COLO829 (cell line): ENCODE data around the gene WARS2.

ENCODE experiments used
- DNase-seq: peaks from one replicate; pipeline ENCODE4 v3.0.0; 2012; ENCODE audit warnings: low spot score

Gene WARS2

GRCh38 chr1:119015547-119015946, 124.9 kb downstream of the WARS2 start:
- no peak for DNase-seq

DNA sequence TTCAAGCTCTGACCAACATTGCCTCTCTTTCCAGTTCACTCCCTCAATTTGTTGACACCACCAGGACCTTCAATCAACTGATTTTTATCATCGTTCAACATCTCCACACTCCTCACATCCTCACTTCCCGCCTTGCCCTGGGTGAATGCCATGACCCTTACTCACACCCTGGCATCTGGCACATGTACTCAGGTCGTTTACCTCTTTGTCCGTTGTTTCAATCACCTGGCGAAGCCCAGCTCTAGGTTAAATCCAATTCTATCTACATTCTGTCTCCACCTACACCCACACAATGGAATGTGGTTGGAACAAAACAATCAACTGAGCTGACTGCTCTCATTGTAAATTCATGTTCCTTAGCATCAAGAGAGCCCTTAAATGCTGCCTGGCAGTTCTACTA, 128.1 kb downstream of the WARS2 start:
- no peak for DNase-seq

DNA sequence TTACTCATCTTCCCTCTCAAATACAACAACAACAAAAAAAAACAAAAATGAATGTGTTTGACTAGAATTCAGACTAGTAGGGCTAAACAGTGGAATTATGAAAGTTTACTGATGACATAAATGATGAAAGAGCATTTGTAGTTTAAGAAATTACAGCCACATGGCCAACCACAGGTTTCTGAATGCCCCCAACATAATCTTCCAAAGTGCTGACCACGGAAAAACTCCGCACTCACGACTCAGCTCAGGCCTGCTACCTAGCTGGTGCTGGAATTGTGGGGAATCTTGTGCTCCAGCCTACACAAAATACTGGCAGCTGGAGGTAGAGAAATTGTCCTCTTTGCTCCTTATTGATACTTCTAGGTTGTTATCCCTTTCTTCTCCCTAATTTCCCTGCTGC, 128.7 kb downstream of the WARS2 start:
- DNase-seq, result no peak

DNA sequence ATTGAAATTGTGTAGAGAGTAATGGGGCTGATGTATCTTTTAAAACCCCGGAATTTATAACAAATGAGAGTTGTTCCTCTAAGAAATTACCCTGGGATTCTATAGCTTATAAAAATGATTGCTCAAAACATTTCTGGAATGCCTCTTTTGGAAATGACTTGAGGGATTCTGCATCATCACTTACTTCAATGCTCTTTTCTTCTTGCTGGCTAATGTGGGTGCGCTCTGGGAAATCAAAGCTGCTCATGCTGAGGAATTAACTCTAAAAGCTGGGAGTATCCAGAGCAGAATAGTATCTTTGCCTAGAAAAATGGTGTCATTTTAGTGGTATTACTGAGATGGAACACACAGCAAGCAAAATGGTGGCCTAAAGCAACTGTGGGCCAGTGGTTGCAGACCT, 129.3 kb downstream of the WARS2 start:
- no peak for DNase-seq

GRCh38 chr1:119010201-119010600, 130.3 kb downstream of the WARS2 start:
- no peak for DNase-seq

- no peak for DNase-seq
These were observed 131.2 kb downstream of the WARS2 start for GRCh38 chr1:119009312-119009655.

DNA sequence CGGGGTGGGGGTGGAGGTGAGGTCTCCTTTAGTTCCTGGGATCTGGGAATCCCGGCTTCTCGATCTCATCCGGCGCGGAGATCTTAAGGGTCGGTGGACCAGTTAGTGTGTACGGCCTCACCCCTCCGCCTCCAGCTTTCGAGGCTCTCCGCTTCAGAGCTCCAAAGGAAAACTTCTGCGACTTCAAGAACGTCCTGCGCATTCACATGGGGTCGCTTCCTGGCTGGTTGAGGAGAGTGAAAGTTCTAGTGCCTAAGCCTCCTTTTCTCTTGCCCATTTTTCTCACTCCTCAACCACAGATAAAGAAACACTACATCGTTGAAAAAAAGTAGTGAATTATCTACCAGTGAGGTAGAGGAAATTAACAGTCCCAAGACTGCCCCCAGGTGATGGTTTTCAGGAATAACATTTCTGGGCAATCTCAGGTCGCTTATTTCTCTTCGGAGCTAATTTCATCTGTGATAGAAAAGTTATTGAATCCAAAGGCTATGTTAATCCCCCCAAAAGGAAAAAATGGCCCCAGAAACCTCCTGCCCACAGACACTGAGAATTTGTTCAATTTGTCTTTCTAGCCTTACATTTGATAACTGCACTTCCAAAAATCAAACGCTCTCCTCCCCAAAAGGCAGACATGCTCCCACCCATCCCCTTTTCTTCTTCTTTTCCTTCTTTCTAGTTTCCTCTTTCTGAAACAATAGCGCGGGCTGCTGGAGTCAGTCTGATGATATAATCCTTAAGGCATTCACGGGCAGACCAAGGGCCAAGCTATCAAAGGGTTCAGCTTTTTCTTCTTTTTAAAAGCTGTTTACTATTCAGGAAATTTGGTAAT, 131.8 kb downstream of the WARS2 start:
- peak; percentile 14 for DNase-seq

GRCh38 chr1:119007670-119008482, 132.6 kb downstream of the WARS2 start:
- DNase-seq, result no peak

- no peak for DNase-seq
These were observed 133.1 kb downstream of the WARS2 start for GRCh38 chr1:119007339-119007669.

- no peak for DNase-seq
These were observed 133.8 kb downstream of the WARS2 start for GRCh38 chr1:119006406-119007279.

DNA sequence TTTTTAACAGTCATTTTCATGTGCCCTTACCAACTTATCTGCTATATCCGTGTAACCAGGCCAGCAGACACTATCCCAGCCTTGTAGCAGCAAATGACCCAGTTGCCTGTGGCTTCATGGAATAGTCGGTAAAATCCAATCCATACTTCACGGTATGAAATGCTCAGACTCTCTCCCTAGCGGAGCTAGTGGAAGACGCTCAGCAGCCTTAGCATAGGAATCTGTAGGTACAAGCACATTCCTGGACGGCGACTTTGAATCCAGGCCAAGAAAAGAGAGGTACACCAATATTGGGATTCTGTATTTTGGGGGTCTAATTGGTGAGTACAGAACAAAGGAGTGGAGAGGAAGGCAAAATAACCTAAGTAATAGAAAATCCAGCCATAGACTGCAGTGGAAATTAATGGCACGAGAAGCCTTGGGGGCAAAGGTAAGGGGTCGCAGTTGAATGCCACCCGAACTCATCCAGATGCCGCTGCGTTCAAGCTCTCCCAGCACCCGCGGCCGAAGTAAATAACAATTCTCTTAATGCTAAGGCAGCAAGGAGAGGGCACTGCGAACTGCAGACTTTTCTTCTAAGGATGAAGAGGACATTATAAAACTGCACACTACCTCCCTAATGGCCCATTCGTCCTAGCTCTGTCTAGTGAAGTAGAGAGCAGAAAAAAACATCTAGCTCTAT, 134.6 kb downstream of the WARS2 start:
- DNase-seq, result no peak

DNA sequence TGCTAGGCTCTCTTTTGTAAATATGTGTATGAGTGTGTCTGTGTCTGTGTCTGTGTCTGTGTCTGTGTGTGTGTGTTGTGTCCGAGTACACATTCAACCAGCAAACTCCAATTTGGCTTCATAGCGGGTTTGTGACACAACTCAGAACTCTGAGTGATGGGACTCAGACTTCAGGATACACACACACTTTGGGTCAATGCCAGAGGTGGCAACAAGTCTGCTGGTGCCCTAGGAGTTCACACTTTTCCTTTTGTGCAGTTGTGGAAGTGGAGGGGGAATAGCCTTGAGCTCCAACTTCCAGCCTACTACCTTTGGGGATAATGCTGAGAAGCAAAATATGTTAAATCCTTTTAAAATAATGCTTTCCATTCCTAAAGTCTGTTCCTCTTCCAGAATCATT, 135.7 kb downstream of the WARS2 start:
- DNase-seq, result no peak

GRCh38 chr1:119004129-119004527, 136.3 kb downstream of the WARS2 start:
- no peak for DNase-seq

DNA sequence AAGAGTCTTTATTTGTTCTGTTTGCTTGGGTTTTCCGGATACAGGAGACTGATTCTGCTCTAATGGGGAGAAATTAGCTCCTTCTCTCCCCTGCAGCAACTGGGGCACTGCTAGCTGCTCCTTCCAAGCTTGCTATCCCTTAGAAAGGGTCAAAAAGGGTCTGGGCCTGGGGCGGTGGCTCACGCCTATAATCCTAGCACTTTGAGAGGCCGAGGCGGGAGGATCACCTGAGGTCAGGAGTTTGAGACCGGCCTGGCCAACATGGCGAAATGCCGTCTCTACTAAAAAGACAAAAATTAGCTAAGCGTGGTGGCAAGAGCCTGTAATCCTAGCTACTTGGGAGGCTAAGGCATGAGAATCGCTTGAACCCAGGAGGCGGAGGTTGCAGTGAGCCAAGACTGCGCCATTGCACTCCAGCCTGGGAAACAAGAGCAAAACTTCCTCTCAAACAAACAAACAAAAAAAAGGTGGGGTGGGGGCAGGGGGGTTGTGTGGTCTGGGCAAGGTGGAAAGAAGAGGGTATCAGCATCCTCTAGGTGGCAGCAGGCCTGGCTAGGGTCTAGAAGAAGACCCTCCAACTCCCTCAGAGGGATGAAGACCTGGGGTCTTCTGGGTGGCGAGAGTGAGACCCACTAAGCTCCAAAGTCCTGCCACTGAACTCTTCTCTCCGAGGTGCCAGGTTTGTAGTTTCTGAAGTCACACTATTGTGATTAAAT, 136.9 kb downstream of the WARS2 start:
- no peak for DNase-seq

DNA sequence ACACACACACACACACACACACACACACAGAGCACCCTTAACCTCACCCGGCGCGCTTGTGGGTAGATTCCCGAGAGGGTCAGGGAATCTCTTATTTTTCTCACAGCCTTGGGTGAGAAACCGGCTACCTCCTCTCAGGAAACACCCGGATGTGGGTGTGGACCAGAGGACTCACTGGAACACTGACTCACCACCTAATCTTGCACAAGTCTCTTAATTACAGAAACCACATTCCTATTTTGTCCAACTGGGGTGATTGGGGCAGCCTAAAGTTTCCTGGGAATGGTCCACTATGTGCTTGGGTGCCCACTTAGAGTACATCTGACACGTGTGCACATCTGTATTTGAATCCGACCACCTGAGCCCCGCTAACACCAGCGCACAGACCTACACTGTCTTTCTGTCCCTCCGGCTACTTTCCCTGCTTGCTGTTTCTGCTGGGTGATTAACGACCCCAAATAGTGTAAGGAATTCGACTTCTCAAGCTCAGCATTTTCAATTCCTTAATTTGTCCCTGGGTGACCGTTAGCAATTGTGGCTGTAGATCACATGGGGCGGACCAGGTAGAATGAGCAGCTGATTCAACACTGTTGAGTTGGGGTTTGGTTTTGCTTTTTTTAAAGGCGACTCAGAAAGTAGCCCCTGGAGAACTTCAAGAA, 138.3 kb downstream of the WARS2 start:
- no peak for DNase-seq

DNA sequence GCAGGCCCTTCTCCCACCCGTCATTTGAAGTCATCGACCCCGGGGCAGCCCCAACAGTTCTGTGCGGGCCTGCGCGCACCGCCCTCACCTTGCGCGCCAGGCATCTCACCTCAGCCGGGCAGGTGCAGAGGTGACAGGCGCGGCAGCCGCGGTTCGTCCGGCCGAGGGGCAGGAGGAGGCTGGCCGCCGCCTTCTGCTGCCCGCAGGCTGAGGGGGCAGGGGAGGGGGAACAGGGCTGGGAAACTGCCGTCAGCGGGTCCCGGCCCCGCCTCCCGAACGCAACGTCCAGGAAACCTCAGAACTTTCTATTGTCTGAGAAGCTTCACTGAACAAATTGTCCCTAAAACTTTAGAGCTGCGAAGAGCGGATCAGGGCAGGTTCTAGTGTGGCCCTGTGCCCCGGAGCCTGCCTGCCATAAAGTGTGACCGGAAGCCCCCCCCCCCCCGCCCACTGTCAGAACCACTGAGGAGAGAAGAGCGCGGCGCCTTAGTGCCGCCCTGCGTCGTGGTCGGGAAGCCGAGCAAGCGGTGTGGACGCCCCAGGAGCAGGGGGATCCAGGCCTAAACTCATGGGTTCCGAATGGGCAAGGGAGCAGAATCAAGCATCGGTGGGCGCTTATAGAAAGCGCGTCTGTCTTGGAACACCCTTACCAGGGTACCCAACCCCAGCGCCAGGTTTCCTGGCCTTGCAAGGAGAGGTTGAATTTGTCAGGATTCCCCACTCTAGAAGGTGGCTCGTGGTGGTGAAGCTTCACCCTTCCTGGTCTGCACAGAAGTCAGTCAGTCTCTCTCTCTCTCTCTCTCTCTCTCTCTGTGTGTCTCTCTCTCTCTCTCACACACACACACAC, 139.0 kb downstream of the WARS2 start:
- DNase-seq, result no peak

- no peak for DNase-seq
These were observed 139.9 kb downstream of the WARS2 start for GRCh38 chr1:119000371-119001180.

GRCh38 chr1:118999348-119000071, 140.9 kb downstream of the WARS2 start:
- DNase-seq, result no peak
